GM13976 (cell line): ENCODE results near the gene FAF2.

Experiments used
- DNase-seq: peaks from one replicate; pipeline ENCODE4 v3.0.0; 2012; ENCODE audit warnings: low spot score
- in situ Hi-C: fragments of 300-500 bp; cut with MboI; formaldehyde crosslinking; loops from one replicate; pipeline ENCODE4 v1.12.0; 2022; ENCODE audit warnings: low sequenced_read_pairs, mixed read lengths, inconsistent platforms; ENCODE audit not compliant: unreplicated experiment
- TF ChIP-seq, protein P1 (sequence below): IDR thresholded peaks from 2 replicates; pipeline ENCODE4 v1.5.1; 2012; ENCODE audit warnings: borderline replicate concordance, mild to moderate bottlenecking; ENCODE audit not compliant: insufficient read depth; ENCODE audit errors: extremely low read depth, missing control alignments, control extremely low read depth

FAF2 gene

GRCh38 chr5:176426876-176427275 is 21.3 kb upstream of the FAF2 start:
- in situ Hi-C loops, result no loop called here
- no peak for DNase-seq
- TF ChIP-seq, protein P1, sequence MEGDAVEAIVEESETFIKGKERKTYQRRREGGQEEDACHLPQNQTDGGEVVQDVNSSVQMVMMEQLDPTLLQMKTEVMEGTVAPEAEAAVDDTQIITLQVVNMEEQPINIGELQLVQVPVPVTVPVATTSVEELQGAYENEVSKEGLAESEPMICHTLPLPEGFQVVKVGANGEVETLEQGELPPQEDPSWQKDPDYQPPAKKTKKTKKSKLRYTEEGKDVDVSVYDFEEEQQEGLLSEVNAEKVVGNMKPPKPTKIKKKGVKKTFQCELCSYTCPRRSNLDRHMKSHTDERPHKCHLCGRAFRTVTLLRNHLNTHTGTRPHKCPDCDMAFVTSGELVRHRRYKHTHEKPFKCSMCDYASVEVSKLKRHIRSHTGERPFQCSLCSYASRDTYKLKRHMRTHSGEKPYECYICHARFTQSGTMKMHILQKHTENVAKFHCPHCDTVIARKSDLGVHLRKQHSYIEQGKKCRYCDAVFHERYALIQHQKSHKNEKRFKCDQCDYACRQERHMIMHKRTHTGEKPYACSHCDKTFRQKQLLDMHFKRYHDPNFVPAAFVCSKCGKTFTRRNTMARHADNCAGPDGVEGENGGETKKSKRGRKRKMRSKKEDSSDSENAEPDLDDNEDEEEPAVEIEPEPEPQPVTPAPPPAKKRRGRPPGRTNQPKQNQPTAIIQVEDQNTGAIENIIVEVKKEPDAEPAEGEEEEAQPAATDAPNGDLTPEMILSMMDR, result no peak

DNA sequence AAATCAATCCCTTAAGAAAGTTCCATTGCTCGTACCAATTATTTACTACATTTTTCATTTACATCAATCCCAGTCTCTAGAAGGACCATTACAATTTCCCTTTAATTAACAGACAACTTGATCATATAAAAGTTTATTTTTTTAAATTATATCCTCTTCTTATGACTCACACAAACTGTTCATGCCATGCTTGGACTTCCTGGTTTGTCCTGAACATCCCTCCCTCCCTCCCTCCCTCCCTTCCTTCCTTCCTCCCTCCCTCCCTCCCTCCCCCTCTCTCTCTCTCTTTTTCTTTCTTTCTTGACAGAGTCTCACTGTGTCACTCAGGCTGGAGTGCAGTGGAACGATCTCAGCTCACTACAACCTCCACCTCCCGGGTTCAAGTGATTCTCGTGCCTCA is 20.2 kb upstream of the FAF2 start:
- no peak for DNase-seq
- TF ChIP-seq, protein P1, result no peak
- in situ Hi-C loops, result no loop called here

GRCh38 chr5:176429972-176430371 is 18.2 kb upstream of the FAF2 start:
- no peak for DNase-seq
- in situ Hi-C loops, result no loop called here
- TF ChIP-seq, protein P1, result no peak

GRCh38 chr5:176432707-176433106 is 15.5 kb upstream of the FAF2 start:
- TF ChIP-seq, protein P1, result no peak
- DNase-seq, result no peak
- in situ Hi-C loops, result no loop called here

- DNase-seq, result no peak
- TF ChIP-seq, protein P1, result no peak
- in situ Hi-C loops, result no loop called here
These were observed 11.5 kb upstream of the FAF2 start for GRCh38 chr5:176436656-176437055.

DNA sequence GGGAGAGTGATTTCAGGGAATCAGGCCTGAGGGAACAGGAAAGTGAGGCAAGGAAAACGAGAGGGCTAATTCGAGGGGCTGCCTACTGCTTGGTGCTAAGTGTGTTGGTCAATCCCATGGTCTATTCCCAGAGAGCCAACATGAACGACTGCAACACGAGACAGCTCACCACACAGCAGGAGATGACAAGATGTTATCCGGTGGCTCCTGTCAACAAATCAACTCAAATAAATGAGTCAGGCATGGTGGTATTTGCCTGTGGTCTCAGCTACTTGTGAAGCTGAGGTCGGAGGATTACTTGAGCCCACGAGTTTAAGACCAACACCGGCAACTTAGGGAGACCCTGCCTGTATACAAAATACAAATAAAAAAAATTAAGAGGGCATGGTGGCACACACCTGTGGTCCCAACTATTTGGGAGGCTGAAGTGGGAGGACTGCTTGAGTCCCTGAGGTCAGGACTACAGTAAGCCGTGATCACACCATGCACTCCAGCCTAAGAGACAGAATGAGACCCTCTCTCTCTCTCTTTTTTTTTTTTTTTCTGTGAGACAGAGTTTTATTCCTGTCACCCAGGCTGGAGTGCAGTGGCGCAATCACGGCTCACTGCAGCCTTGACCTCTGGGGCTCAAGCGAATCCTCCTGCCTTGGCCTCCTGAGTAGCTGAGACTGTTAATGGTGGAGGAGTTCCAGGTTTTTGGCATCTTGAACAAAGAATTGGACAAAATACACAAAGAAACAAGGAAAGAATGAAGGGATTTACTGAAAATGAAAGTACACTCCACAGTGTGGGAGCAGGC is 9.0 kb upstream of the FAF2 start:
- no peak for DNase-seq
- TF ChIP-seq, protein P1, result no peak
- in situ Hi-C loops, result no loop called here
